Psoas muscle (tissue), 8 donors: Measurements from ENCODE around the gene OXNAD1. TPM values are rescaled to one million over a fixed set of nuclear protein-coding genes. Genes with fewer than 3 reads are reported as not detected.

Experiments used
- ATAC-seq, 4 donors: fragments of 200-7000 bp; cut with Tn5 transposase; one replicate each; pipeline ENCODE4 v1.9.1; 2020; ENCODE audit warnings: moderate library complexity in 3 of 4, mild to moderate bottlenecking in 2 of 4
- DNase-seq, 2 donors: peaks; one replicate each; pipeline ENCODE4 v3.0.0-alpha.2; 2020
- H3K27ac ChIP-seq: fragments of 200-600 bp; one replicate; pipeline ENCODE4 v1.8.0; 2022
- H3K27me3 ChIP-seq, 3 donors: fragments of 200-600 bp in 1 of 3; one replicate each; pipeline versions ENCODE4 v1.6.1 to v1.8.0; 2013 to 2022; ENCODE audit warnings: low read length in 2 of 3, mild to moderate bottlenecking in 2 of 3, moderate library complexity in 1 of 3; ENCODE audit not compliant: insufficient read depth in 3 of 3
- H3K36me3 ChIP-seq, 2 donors: fragments of 200-600 bp in 1 of 2; one replicate each; pipeline versions ENCODE4 v1.6.1 to v1.8.0; 2013 to 2022; ENCODE audit warnings: low read depth in 1 of 2, mild to moderate bottlenecking in 1 of 2, moderate library complexity in 1 of 2; ENCODE audit not compliant: insufficient read depth in 1 of 2
- H3K4me1 ChIP-seq: fragments of 200-600 bp; one replicate; pipeline ENCODE4 v1.8.0; 2022
- H3K4me3 ChIP-seq: fragments of 200-600 bp; one replicate; pipeline ENCODE4 v1.8.0; 2022; ENCODE audit warnings: mild to moderate bottlenecking
- H3K9me3 ChIP-seq: fragments of 200-600 bp; one replicate; pipeline ENCODE4 v1.8.0; 2022
- CTCF ChIP-seq: fragments of 200-600 bp; IDR thresholded peaks from one replicate; pipeline ENCODE4 v1.8.0; 2022; ENCODE audit warnings: antibody characterized with exemption
- WGBS, 3 donors: extraction: QIAGEN DNeasy Blood & Tissue Kit; methylation state at CpG; one replicate each; pipeline versions ENCODE4 v1.1.6 to v1.1.7; 2013; 5-methylcytosine and 5-hydroxymethylcytosine counted together
- intact Hi-C, 2 donors: fragments of 100-400 bp; cut with DNase I; formaldehyde crosslinking; loops; one replicate each; pipeline versions ENCODE4 v1.11.0 to v1.14.2; 2022
- polyA plus RNA-seq, 3 donors: library from polyadenylated mRNA; stranded (reverse); fragments of 200-250 nt; gene quantifications; one replicate each; pipeline ENCODE4 v1.2.3, GENCODE V29; 2013
- total RNA-seq, 4 donors: library from RNA; stranded (reverse); fragmentation: NEBNext Ultra II Directional in 2 of 4; extraction: Animal tissue kit (Norgen Biotek cat#: 25700) in 2 of 4; gene quantifications; one replicate each; pipeline versions ENCODE4 v1.2.1 to v1.2.4, GENCODE V29; 2021 to 2023
- donor health status: healthy with polysubstance abuse.
- donor health status: DM: no; HTN: no; CAD: no; lungs with moderate emphysema.
- donor health status: Bipolar disorder and iron deficiency.
- donor health status: healthy.
- donor health status: DM: yes; HTN: yes; CAD: no.
- donor health status: DM: no; HTN: no; CAD: no.
- donor health status: DM: no; HTN: no; CAD: no.
- donor health status: DM: yes; HTN: yes; CAD: no.

Gene OXNAD1
- total and polyA plus RNA-seq, 7 donors: 5.4 to 24.4 (median 10.4) TPM

GRCh38 chr3:16336825-16337224, 71.8 kb downstream of the OXNAD1 start:
- intact Hi-C loops: no loop called here
- no peak for ATAC-seq
- Histone ChIP-seq H3K4me1 (peaks cover 17% of the 10 kb centered on the region), H3K4me3 (no peak overlapping the region), H3K27me3 (no peaks in the 10 kb centered on the region), H3K36me3 (peaks cover 0 to 4% of the 10 kb centered on the region in 2 donors), H3K9me3 (no peaks in the 10 kb centered on the region), H3K27ac (no peak overlapping the region)
- DNase-seq: no peak
- TF ChIP-seq CTCF: no peak
- 93% methylated on average over 6 of the region's 6 CpGs for WGBS, 3 donors

- Histone ChIP-seq H3K4me3 (no peak overlapping the region), H3K9me3 (no peaks in the 10 kb centered on the region), H3K27me3 (no peaks in the 10 kb centered on the region), H3K27ac (peak overlapping the region; percentile 73), H3K36me3 (peaks cover 0 to 4% of the 10 kb centered on the region in 2 donors), H3K4me1 (peaks cover 17% of the 10 kb centered on the region)
- TF ChIP-seq CTCF: no peak
- WGBS, 3 donors: 58 to 88% (median 64%) methylated on average over 15 of the region's 15 CpGs
- peak; percentile 68 to 84 (median 78) for ATAC-seq
- intact Hi-C loops: no loop called here
- no peak for DNase-seq
Measured at GRCh38 chr3:16337856-16338540, 73.0 kb downstream of the OXNAD1 start.

- 31 to 41% (median 35%) methylated on average over 1 of the region's 1 CpG for WGBS, 3 donors
- intact Hi-C loops: no loop called here
- DNase-seq (no peak), ATAC-seq (peak; percentile 87 to 96 (median 94))
- peaks cover 17% of the 10 kb centered on the region for H3K4me1 ChIP-seq
- TF ChIP-seq CTCF: no peak
- H3K27ac ChIP-seq: peak overlapping the region; percentile 73
- peaks cover 0 to 4% of the 10 kb centered on the region in 2 donors for H3K36me3 ChIP-seq
- H3K27me3 ChIP-seq: no peaks in the 10 kb centered on the region
- H3K4me3 ChIP-seq: no peak overlapping the region
- H3K9me3 ChIP-seq: no peaks in the 10 kb centered on the region
Measured at GRCh38 chr3:16338999-16339398, 74.0 kb downstream of the OXNAD1 start.

DNA sequence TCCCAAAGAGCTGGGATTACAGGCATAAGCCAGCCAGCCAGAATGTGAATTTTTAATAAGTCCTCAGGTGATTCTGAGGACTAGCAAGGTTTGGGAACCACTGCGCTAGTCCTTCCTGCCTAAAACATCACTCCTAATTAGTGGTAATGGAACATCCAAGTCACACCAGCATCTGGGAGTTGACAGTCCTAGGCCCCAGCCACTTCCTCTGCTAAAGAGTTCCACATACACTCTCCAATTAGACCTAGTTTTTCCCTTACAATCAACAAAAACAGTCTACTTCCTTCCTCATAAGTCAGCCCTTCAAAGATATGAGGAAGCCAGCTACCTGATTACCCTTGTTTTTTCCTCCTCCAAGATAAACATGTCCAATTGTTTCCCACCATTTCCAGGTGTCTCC, 78.1 kb downstream of the OXNAD1 start:
- peaks cover 14% of the 10 kb centered on the region for H3K4me1 ChIP-seq
- ATAC-seq (no peak), DNase-seq (no peak)
- intact Hi-C loops: no loop called here
- no peak overlapping the region for H3K4me3 ChIP-seq
- no peaks in the 10 kb centered on the region for H3K36me3 ChIP-seq
- H3K27me3 ChIP-seq: no peaks in the 10 kb centered on the region
- H3K9me3 ChIP-seq: no peaks in the 10 kb centered on the region
- no peak for TF ChIP-seq CTCF
- no peak overlapping the region for H3K27ac ChIP-seq
- 72 to 96% (median 95%) methylated on average over 1 of the region's 1 CpG for WGBS, 3 donors
